Right hindlimb (tissue), 1 donor: Measurements from ENCODE around the gene ZNF768.
A peak's percentile ranks its signal among the peaks of the same experiment; 100 is the strongest.
"Not testable (repeated sequence)": the region's sequence is repeated elsewhere in the genome, so short reads cannot be mapped to it uniquely, and the experiment has no call there.

Source experiments
- DNase-seq: peaks from one replicate; pipeline ENCODE4 v3.0.0-alpha.2; 2018

The ZNF768 gene

GRCh38 chr16:30532285-30533145 lies 6.1 kb upstream of the ZNF768 start:
- DNase-seq, result no peak

GRCh38 chr16:30530163-30531037 lies 4.0 kb upstream of the ZNF768 start:
- no peak for DNase-seq

- no peak for DNase-seq
These were observed 2.6 kb upstream of the ZNF768 start for GRCh38 chr16:30528799-30529457.

GRCh38 chr16:30527635-30528178 lies 1.3 kb upstream of the ZNF768 start:
- DNase-seq, result no peak

- DNase-seq, result peak; percentile 99
These were observed 663 bp upstream of the ZNF768 start for GRCh38 chr16:30526823-30527634.

- DNase-seq, result no peak
These were observed 576 bp downstream of the ZNF768 start for GRCh38 chr16:30525844-30526136.

- DNase-seq, result no peak
These were observed 1.5 kb downstream of the ZNF768 start for GRCh38 chr16:30524575-30525568.

- no peak for DNase-seq
These were observed 2.4 kb downstream of the ZNF768 start for GRCh38 chr16:30523768-30524574.

GRCh38 chr16:30522702-30523463 lies 3.5 kb downstream of the ZNF768 start:
- not testable (repeated sequence) for DNase-seq

- no peak for DNase-seq
These were observed 4.3 kb downstream of the ZNF768 start for GRCh38 chr16:30521873-30522641.

- no peak for DNase-seq
These were observed 4.9 kb downstream of the ZNF768 start for GRCh38 chr16:30521476-30521872.

- DNase-seq, result no peak
These were observed 7.0 kb downstream of the ZNF768 start for GRCh38 chr16:30519120-30520049.

GRCh38 chr16:30518552-30518951 lies 7.8 kb downstream of the ZNF768 start:
- no peak for DNase-seq

GRCh38 chr16:30515275-30515674 lies 11.1 kb downstream of the ZNF768 start:
- DNase-seq, result no peak

GRCh38 chr16:30511509-30511908 lies 14.9 kb downstream of the ZNF768 start:
- DNase-seq, result no peak

- no peak for DNase-seq
These were observed 15.9 kb downstream of the ZNF768 start for GRCh38 chr16:30510376-30510938.
